Germinal center (tissue), 1 donor: ENCODE results near the gene CDH24.

ENCODE experiments used
- DNase-seq: peaks from one replicate; pipeline ENCODE4 v3.0.0; 2012; ENCODE audit warnings: mixed read lengths, low spot score

Gene CDH24

DNA sequence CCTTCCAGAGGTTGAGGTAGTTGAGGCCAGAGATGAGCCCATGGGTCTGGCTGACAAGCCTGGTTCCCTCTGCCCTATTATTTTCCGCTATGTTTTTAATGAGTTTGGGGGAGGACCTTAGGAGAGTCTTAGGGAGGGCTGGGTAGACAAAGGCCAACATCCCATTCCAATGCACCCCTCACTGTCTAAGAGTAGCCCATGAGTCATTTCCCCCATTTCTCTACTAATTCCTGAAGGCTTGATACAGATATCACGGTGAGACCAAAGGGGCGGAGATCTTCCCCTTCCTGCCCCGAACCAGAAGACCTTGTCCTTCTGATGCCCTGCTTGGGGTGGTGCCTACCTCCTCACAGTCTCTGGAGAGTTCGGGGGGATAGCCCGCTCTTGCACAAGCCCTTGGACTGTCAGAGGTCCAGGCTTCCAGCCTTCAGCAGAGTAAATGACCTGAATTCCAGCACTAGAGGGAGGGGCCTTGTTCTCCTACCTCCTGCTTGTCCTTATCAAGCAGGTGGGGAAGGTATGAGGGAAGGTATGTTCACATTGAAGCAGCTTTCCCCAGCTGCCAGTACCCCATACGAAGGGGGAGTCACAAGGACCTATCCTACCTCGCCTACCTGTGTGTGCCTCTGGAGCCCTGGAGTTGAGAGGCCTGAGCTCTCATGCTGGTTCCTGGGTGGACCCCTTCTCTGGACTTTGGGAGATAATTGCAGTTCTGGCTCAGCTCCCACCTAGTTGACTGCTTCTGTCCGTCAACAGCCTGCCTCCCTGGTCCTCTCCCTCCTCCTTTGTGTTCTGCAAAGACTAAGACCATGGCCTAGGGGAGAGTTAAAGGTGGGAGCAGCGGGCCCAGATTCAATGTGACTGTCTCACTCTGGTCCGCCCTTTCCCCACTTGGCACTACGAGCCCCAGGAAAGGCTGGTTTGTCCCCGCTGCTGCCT is 11.6 kb downstream of the CDH24 start:
- no peak for DNase-seq

DNA sequence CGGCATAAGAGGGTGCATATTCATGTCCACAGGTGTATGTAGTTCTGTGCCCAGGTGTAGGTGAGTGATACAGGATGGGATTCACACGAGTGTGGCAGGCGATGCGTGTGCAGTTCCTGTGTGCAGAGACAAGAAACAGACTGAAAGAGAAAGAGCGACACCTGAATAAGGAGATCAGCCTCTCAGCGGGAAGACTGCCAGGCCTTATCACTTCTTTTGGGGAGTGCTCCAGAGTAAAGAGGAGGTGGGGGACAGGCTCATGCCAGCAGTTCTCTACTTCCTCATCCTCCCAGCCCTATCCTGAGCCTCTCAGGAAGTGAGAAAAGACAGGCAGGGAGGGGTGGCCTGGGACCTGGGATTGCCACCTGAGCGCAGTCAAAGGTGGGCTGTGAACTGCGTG is 12.5 kb downstream of the CDH24 start:
- DNase-seq = no peak

DNA sequence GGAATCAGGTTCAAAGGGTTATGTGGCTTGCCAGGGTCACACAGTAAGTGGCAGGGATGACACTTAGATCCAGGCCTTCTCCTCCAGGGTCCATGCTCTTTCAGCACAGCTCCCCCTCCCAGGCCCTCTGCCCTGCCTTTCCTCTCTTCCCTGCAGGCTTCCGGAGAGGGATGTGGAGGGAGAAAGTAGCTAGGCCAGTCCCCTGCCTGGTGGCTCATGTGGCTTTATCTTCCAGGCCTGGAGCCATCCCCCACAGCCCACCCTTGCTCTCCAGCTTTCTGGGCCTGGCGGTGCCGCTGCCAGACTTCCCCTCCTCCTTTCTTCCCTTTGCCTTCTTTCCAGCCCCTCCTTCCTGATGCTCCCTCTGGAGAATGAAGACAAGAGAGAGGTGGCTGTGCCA is 13.6 kb downstream of the CDH24 start:
- DNase-seq = no peak

DNA sequence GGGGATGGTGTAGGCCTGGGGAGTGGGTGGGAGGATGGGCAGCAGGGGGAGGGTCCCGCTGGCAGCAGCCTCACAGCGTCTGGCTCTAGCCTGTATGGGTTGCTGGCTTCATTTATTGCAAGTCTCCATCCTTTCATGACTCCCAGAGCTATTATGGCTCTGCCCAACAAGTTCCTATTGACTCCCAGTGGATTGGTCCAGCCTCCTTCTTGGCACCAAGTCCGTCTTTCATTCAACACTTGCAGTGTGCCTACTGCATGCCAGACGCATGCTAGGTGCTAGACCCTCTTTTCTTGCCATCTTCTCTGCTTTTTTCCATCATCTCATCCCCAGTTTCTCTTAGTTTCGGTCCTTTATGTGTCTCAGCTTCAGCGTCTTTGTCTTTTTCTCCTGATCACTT is 14.2 kb downstream of the CDH24 start:
- DNase-seq = no peak

DNA sequence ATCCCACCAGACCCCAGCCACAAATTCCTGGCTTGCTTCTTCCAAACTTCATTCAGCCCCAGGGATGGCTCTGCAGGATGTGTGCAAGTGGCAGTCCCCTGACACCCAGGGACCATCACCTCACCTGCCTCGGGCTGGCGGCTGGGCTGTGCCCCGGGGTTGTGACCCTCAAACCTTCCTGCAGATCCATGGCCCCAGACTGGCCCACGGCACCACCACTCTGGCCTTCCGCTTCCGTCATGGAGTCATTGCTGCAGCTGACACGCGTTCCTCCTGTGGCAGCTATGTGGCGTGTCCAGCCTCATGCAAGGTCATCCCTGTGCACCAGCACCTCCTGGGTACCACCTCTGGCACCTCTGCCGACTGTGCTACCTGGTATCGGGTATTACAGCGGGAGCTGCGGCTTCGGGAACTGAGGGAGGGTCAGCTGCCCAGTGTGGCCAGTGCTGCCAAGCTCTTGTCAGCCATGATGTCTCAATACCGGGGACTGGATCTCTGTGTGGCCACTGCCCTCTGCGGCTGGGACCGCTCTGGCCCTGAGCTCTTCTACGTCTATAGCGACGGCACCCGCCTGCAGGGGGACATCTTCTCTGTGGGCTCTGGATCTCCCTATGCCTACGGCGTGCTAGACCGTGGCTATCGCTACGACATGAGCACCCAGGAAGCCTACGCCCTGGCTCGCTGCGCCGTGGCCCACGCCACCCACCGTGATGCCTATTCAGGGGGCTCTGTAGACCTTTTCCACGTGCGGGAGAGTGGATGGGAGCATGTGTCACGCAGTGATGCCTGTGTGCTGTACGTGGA is 15.0 kb downstream of the CDH24 start, which contains the start of gene PSMB11:
Gene PSMB11, plus strand, starts transcription at position 51 of the 804 bp plus-strand sequence. Its CDS starts 14 bp downstream, at position 65.
- DNase-seq = no peak

DNA sequence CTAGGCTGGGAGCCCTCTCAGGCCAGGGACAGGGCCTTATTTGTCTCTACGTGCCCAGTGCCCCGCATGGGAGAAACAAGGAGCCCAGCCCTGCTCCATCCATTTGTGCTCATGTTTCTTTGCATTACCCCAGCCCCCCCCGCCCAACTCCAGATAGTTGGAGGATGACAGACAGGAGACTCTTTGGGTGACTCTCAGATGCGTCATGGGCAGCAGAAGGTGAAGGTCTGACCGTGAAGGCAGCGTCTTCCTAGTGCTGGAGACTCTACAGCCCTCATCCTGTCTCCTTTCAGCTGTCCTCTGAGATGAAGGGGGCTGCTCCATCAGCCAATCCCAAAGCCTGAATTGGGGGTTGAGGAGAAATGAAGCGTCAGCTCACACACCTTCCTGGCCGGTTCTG is 15.6 kb downstream of the CDH24 start:
- no peak for DNase-seq

DNA sequence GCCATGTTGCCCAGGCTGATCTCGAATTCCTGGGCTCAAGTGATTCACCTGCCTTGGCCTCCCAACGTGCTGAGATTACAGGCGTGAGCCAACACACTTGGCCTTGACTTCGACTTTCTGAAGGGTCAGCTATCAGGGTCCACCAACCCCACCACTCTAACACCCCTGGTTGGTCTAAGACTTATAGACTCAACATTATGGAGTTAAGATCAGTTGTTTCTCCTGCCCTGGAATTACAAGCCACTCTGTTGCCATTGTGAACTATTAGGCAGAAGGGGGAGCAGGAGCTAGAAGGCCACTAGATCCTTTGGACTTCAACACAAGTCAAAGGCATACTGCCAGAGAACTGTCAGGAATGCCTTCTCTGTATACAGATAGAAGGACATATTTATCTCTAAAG is 17.2 kb downstream of the CDH24 start:
- DNase-seq = no peak

DNA sequence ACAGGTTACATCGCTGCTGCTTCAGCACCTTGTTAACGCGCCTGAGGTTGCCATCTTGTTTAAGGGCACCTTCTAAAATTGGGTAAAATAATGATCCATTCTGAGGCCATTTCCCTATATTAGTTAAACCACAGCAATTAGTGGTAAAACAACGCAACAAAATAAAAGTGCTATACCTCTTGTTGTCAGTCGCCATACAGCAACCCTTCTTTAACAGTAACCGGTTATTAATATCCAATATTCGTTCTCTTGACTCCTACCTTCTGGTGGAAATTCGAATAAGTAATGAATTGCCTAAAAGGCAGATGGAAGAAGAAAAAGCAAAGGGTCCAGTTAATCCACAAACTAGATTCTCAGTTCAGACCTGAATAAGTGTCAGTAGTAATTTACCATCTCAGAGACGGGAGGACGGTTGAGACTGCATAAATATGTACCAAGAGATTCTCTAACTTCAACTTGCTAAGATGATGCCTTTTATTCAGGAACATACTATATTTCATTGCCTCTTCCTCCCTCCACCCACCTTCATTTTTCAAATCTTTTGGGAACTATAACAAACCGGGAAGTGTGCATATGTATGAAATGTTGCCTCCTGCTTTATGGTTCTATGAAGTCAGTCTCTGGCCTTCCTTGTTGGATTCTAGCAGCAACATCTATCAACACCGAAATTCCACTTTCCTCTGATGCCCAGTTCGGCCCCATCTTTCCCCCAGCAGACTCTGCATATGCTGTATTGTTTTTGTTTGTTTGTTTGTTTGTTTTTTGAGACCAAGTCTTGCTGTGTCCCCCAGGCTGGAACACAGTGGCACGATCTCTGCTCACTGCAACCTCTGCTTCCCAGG is 21.8 kb downstream of the CDH24 start:
- no peak for DNase-seq

DNA sequence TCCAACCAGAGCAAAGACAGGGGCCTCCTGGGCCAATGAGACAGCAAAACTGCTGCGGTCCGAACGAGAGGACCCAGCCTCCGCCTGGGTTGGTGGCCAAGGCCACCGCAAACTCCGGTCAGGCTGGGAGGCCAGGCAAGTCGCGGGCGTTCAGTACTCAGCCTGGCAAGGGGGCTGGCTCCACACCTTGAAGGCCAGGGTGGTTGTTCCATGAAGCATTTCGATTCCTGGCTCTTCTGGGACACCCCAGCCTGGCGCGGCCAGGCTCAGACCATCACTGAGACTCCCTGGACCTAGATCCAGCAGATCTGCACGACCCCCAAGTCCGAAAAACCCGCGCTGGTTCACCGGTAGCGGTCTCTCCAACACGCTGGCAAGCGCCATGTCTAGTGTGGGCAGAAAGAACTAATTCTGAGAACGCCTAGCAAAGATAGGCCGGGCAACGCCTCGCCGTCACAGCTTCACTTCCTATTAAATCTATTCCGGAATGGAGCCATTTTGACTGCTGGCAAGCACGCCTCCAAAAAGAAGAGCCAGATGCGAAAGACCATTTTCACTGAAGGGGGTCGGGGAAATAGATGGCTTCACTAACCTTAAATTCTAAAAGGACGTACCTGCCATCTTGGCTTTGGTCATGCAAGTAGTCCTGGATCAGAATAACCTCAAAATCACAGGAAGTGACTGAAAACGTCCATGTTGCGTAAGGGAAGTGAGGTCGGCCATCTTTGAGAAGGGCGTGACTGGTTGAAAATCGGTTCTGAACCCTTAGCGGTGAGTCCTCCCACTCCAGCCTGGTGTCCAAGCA is 22.6 kb downstream of the CDH24 start, which contains the start of gene PSMB5:
Gene PSMB5, minus strand, starts transcription at position 403 of the 805 bp plus-strand sequence. Its CDS starts 19 bp downstream, at position 384.
- peak; percentile 92 for DNase-seq

DNA sequence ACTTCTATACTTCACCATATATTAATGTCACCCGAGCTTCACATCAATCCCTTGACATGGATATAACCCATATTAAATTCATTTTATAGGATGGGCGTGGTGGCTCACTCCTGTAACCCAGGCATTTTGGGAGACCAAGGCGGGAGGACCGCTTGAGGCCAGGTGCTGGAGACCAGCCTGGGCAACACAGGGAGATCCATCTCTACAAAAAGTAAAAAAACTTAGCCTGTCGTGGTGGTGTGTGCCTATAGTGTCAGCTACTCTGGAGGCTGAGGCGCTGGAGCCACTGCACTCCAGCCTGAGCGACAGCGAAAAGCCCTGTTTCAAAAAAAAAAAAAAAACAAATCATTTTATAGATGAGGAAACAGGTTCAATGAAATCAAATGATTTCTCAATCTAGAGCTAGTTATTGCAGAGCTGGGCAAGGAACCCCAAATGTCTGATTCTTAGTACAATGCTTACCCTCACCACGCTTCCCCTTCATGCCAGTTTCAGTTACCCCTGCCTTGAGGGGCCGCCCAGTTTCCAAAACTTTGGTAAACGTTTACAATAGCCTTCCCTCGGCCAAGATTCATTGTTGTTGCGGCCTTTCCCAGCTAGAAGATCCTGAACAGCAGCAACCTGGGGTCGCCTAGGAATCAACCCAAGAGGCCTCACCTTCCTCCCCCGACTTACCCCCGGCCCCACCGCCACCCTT is 23.4 kb downstream of the CDH24 start:
- DNase-seq = no peak

DNA sequence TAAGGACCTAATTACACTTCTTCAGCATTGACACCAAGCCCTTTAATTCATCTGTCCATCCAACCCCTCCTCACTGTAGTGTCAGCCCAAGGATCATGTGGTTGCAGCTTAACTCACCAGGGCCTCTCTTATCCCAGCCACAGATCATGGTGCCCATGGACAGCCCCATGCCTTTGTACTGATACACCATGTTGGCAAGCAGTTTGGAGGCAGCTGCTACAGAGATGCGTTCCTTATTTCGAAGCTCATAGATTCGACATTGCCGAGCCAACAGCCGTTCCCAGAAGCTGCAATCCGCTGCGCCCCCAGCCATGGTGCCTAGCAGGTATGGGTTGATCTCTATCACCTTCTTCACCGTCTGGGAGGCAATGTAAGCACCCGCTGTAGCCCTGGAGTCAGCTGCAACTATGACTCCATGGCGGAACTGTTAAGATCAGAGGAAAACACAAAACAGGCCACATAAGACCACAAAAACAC is 24.0 kb downstream of the CDH24 start:
- DNase-seq = no peak

DNA sequence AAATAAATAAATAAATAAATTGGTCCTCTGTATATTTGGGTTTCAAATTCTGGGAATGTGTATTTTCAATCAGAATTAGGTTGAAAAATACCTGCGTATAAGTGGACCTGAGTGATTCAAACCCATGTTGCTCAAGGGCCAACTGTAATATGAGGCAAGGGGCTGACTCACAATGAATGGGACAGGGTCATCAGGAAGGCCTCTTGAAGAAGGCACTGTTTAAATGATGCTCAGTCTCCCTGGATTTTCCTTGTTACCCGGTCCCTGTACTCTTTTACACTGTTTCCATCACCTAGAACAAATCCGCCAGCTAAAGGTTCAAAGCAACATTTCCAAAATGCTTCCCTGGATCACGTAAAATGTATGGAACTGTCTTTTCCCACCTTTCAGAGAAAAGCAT is 26.4 kb downstream of the CDH24 start:
- no peak for DNase-seq

DNA sequence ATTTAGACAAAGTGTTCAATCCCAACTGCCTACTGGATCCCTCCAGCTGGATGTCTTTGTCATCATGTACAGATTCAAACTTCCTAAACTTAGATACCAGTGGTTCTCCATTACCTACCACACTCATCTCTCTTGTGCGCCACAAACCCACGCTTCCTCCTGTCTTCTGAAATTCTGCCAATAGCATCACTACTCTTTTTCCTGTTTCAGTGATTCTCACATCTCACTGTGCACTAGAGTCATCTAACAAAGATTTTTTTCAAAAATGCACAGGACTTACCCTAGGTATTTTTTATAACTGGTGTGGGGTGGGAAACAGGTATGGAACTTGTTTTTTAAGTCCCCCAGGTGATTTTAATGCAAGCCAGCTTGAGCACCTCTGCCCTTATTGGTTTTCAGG is 28.5 kb downstream of the CDH24 start:
- no peak for DNase-seq

DNA sequence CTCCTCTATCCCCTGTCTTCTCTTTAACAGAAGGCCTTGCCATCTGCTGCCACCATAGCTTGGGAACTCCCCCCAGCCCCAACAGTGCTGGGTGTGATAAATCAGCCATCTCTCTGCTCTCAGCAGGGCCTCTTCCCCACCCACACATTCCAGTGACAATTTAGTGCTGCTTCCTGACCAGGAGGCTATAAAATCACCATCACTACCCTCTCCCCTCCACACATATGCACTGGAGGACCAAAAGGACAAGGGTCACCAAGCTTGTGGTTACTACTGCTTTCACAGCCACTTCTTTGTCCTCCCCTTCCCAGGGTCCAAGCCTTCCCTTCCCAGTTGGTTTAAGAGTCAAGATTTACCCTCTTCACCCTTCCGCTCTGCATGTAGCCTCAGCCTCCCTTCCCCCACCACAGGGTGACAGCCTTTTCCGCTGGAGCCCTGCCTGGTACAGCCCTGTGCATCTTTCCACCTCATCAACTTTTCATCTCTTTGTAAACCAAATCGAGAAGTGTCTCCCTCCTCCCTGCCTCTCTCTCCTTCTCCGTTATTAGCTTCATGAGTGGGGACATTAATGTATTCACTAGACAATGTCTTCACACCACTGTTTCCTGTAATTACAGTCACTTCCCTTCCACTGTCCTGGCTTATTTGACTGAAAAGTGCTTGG is 32.0 kb downstream of the CDH24 start:
- no peak for DNase-seq

DNA sequence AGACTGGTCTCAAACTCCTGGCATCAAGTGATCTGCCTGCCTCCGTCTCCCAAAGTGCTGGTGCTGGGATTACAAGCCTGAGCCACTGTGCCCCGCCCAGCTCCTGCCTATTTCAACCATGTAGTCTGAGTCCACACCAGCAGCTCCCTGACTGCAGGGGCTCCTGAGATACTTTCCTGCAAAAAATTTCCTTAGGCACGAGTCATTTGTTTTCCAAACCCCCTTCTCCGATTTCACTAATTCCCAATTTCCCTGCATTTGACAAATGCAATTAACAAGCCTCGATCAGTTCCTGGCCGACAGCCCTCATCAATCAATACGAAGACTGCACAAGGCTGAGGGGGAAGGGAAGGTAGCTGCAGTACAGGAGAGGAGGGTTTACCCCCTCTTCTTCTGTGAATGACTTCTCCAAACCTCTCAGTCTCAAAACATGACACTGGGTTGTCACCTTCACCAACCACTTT is 32.7 kb downstream of the CDH24 start:
- no peak for DNase-seq

DNA sequence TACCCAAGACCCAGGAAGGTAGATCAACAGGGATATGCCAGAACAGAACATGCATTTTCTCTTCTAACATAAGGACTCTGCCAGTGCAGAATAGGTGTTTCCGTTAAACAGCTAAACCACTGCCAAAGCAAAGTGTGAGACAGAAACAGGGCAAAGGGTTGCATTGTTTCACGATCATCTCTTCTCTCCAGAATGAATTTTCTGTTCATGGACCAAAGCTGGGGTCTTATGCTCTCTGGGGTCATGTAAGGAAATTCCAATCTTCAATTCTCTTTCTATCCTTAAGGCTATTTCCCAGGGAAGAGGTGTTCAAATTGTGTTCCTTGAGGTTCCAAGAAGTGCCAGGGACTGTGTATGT is 33.5 kb downstream of the CDH24 start:
- DNase-seq = no peak

DNA sequence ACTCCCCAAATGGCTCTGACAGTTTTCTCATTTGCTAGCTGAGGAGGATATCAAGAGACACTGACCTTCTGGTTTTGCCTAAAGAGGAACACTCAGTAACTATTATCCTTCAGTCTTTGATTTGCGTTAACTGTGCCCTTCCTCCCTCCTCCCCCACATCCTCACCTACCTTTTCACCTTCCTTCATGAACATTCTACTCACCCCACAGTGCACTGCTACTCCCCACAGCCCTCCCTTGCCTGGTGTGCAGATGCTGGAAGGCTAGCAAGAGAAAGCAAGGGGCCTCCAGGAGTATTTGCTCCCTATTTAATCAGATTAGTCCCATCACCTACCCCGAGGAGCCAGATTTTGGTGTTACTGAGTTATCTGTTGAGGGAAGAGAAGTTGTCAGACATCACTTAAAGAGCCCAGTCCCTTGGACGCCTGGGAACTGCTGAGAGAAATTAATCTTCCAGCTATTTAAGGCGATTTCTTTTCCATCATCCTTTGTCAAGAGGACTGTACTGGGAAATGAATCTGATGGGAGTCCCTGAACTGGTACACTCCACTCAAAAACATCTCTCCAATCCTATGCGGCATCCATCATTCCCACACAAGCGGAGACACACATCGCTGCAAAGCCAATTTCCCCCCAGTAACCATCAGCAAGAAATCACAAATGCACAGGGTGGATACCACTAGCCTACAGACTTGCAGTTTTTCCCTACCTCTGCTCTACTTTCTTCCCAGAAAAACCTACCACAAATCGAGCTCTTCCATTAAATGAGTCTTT is 34.1 kb downstream of the CDH24 start:
- no peak for DNase-seq

DNA sequence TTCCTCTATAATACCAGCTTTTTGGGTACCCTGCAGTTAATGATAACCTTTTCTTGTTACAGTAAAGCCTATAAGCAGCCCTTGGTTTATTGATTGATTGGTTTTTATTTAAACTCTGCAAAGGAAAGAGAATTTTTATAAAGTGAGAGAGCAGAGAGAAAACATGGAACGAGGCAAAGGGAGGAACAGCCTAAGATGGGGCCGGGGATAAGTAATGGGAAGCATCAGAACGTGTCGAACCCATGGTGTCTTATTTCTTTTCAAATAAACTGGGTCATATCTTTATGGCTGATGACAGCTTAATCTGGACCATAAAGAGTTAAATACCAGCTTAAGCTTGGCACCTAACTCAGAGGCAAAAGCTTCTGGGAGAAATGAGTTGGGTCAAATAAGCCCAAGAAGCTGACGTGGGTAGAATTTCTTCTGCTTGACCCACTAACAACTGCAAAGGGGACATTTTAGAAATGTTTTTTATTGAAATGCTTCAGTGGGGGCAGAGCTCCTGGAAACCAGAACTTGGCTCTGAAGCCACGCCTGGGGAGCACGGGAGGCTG is 35.4 kb downstream of the CDH24 start:
- no peak for DNase-seq

DNA sequence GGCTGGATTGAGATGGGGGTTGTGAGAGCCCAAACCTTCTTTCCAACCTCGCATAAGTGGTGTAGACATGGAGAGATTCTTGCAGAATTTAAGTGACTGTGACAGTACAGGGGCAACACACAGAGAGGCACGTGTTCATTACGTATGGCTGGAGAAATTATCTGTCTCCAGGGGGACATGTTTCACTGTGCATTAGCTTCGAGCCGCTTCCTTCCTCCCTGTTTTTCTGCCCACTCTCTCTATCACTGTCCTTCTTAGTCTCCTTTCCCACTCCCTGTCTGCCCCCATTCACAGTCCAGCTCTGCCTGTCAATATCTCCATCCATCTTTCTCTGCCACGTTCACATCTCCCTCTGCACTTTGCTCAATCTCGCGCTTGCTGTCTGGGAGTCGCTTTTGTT is 35.9 kb downstream of the CDH24 start:
- DNase-seq = no peak
